Endothelial cell of umbilical vein (primary cell): ENCODE data around the gene MAPKAP1. TPM values are rescaled to one million over a fixed set of nuclear protein-coding genes. Genes with fewer than 3 reads are reported as not detected.

Experiments
- BruUV-seq: library from RNA; stranded (reverse); fragments of 400-500 nt; replicated peaks from 2 replicates; lab custom pipeline; 2021; lab: Mats Ljungman, UMichigan
- CTCF ChIA-PET: fragments of 300-600, 350-600 bp; sonication (Branson Sonifier 250); formaldehyde crosslinking; loops from one replicate; lab custom pipeline; 2021; ENCODE audit warnings: antibody characterized with exemption, inconsistent platforms; lab: Charles Lee
- POLR2A ChIA-PET: fragments of 300-600, 350-600 bp; sonication (Branson Sonifier 250); formaldehyde crosslinking; loops from one replicate; lab custom pipeline; 2021; ENCODE audit warnings: antibody characterized with exemption, inconsistent platforms; lab: Charles Lee
- DNase-seq: peaks from one replicate; pipeline ENCODE4 v3.0.0-alpha.2; 2011; ENCODE audit warnings: low read depth, low spot score
- FAIRE-seq: peaks from 2 replicates; lab custom pipeline; 2011; peaks lifted over from hg19 to GRCh38; lab: Jason Lieb, UNC
- H2AFZ ChIP-seq: 2 replicates; pipeline ENCODE4 v1.6.0; 2012; ENCODE audit warnings: low read depth, low read length, control low read depth, inconsistent platforms
- H3K27ac ChIP-seq: 2 replicates; pipeline ENCODE4 v1.5.1; 2011; ENCODE audit warnings: low read depth, mild to moderate bottlenecking, control low read depth, low read length, moderate library complexity; ENCODE audit not compliant: insufficient read depth
- H3K27me3 ChIP-seq, 2 experiments: 2 replicates each; pipeline versions ENCODE4 v1.6.0 to v1.6.1; 2011; ENCODE audit warnings: low read length in 2 of 2, mixed read lengths in 1 of 2; ENCODE audit not compliant: control insufficient read depth in 2 of 2, insufficient read depth in 2 of 2
- H3K36me3 ChIP-seq, 2 experiments: 2 replicates in 1 of 2; 3 replicates in 1 of 2; pipeline ENCODE4 v1.5.1; 2011; ENCODE audit warnings: low read length in 2 of 2, mild to moderate bottlenecking in 1 of 2, moderate library complexity in 1 of 2; ENCODE audit not compliant: control insufficient read depth in 2 of 2, insufficient read depth in 2 of 2; ENCODE audit errors: extremely low read depth in 1 of 2
- H3K4me1 ChIP-seq: 3 replicates; pipeline ENCODE4 v1.5.1; 2011; ENCODE audit warnings: mild to moderate bottlenecking, low read length; ENCODE audit not compliant: control insufficient read depth, insufficient read depth; ENCODE audit errors: extremely low read depth
- H3K4me2 ChIP-seq: 2 replicates; pipeline ENCODE4 v1.6.1; 2011; ENCODE audit warnings: low read length, control low read depth, mixed read lengths; ENCODE audit not compliant: insufficient read depth
- H3K4me3 ChIP-seq, 3 experiments: fragments of 200-600 bp in 1 of 3; sonication (generic), shearing (Covaris generic) in 1 of 3; replicated peaks in 1 of 3; 2 replicates each; pipeline ENCODE4 v1.5.1; 2011 to 2016; ENCODE audit warnings: control low read depth in 3 of 3, low read length in 3 of 3, mild to moderate bottlenecking in 2 of 3, inconsistent platforms in 1 of 3, low read depth in 1 of 3, moderate library complexity in 1 of 3; ENCODE audit not compliant: insufficient read depth in 1 of 3
- H3K79me2 ChIP-seq: 2 replicates; pipeline ENCODE4 v1.6.0; 2012; ENCODE audit warnings: low read length, inconsistent platforms; ENCODE audit not compliant: control insufficient read depth, insufficient read depth
- H3K9ac ChIP-seq: replicated peaks from 2 replicates; pipeline ENCODE3; 2011; ENCODE audit warnings: low read length, control low read depth; ENCODE audit not compliant: insufficient read depth; ENCODE audit errors: extremely low read depth
- H3K9me1 ChIP-seq: replicated peaks from 3 replicates; pipeline ENCODE4 v1.6.0; 2011; ENCODE audit warnings: mild to moderate bottlenecking, low read length; ENCODE audit not compliant: control insufficient read depth, insufficient read depth; ENCODE audit errors: extremely low read depth
- H3K9me3 ChIP-seq: replicated peaks from 2 replicates; pipeline ENCODE4 v1.5.1; 2012; ENCODE audit warnings: low read length, inconsistent platforms; ENCODE audit not compliant: control insufficient read depth, insufficient read depth
- H4K20me1 ChIP-seq: replicated peaks from 2 replicates; pipeline ENCODE3; 2011; ENCODE audit warnings: mild to moderate bottlenecking, low read length; ENCODE audit not compliant: control insufficient read depth, insufficient read depth; ENCODE audit errors: extremely low read depth
- EZH2 ChIP-seq: IDR thresholded peaks from 2 replicates; pipeline ENCODE4 v1.6.1; 2012; ENCODE audit warnings: borderline replicate concordance, low read depth, mild to moderate bottlenecking, moderate library complexity, low read length, inconsistent platforms; ENCODE audit not compliant: severe bottlenecking
- FOS ChIP-seq: IDR thresholded peaks from 2 replicates; pipeline ENCODE4 v1.6.1; 2011; ENCODE audit warnings: mild to moderate bottlenecking, low read length, moderate library complexity, borderline replicate concordance; ENCODE audit not compliant: insufficient read depth
- GATA2 ChIP-seq: IDR thresholded peaks from 2 replicates; pipeline ENCODE4 v1.7.0; 2011; ENCODE audit warnings: low read depth, mild to moderate bottlenecking, moderate library complexity, mixed read lengths, low read length; ENCODE audit not compliant: insufficient read length, insufficient read depth
- JUN ChIP-seq: IDR thresholded peaks from 2 replicates; pipeline ENCODE4 v1.6.1; 2011; ENCODE audit warnings: borderline replicate concordance, low read depth; ENCODE audit not compliant: insufficient read length, insufficient read depth
- MYC ChIP-seq: IDR thresholded peaks from one replicate; pipeline ENCODE4 v1.6.1; 2011; ENCODE audit warnings: mild to moderate bottlenecking, low read depth, low read length
- POLR2A ChIP-seq: IDR thresholded peaks from 2 replicates; pipeline ENCODE4 v1.6.1; 2012; ENCODE audit warnings: low read depth, mild to moderate bottlenecking, control low read depth, low read length
- POLR2AphosphoS5 ChIP-seq: IDR thresholded peaks from 2 replicates; pipeline ENCODE4 v1.6.1; 2012; ENCODE audit warnings: low read depth, mild to moderate bottlenecking, control low read depth, low read length, moderate library complexity; ENCODE audit not compliant: insufficient read depth
- dilution Hi-C: fragments of 300-500 bp; cut with MboI; formaldehyde crosslinking; loops from one replicate; pipeline ENCODE4 v1.15.0; 2019; ENCODE audit warnings: low sequenced_read_pairs; ENCODE audit not compliant: extremely low pct_ligation_motif_present
- intact Hi-C: fragments of 100-400 bp; cut with micrococcal nuclease; formaldehyde crosslinking; loops from one replicate; pipeline ENCODE4 v1.10.0; 2022
- polyA plus RNA-seq, 4 experiments: library from polyadenylated mRNA; depleted of rRNA in 3 of 4; stranded (reverse) in 3 of 4; unstranded in 1 of 4; fragments of >200 nt; gene quantifications; 2 replicates each; pipeline versions ENCODE4 v1.2.1 to v1.2.3, GENCODE V29; 2011 to 2012; ENCODE audit warnings: missing spikeins in 1 of 4
- total RNA-seq: library from RNA; stranded (reverse); gene quantifications from 2 replicates; pipeline ENCODE4 v1.2.3, GENCODE V29; 2021
- TF ChIP-seq, protein P1 (sequence below), 2 donors: IDR thresholded peaks; 1 replicate in 1 of 2; 2 replicates in 1 of 2; pipeline ENCODE4 v1.5.1; 2011; ENCODE audit warnings: low read length in 2 of 2, mild to moderate bottlenecking in 2 of 2, moderate library complexity in 2 of 2, control low read depth in 1 of 2, inconsistent platforms in 1 of 2, low read depth in 1 of 2; ENCODE audit not compliant: insufficient read depth in 1 of 2; ENCODE audit errors: extremely low read depth in 1 of 2
- TF ChIP-seq, protein P2 (sequence below): IDR thresholded peaks from 2 replicates; pipeline ENCODE4 v1.6.1; 2011; ENCODE audit not compliant: insufficient read depth, insufficient read length

MAPKAP1 gene
- total and polyA plus RNA-seq, 2 donors (not counting 3 experiments of a cell fraction or from before 2014, with no cell fraction given): 61.9 to 99.1 TPM

DNA sequence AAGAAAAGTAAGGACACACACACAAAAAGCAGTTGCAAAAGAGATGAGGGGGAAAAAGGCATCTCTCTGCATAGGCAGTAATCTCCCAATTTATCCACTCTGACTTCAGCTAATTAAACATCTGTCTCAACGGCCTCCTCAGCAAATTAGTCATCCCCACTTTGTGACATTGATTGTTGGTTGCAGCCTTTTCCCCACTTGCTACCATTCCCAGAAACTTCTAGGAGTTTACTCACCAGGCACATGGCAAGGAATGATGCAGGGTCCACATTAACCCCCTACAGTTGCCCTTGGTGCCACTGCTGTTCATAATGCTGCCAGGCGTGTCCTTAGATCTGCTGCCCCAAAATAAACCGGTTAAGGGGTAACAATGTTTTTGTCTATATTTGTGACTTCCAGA is 174.6 kb downstream of the MAPKAP1 start:
- FAIRE-seq: no peak
- TF ChIP-seq POLR2A (no peak), FOS (no peak), MYC (no peak), GATA2 (no peak), JUN (no peak), POLR2AphosphoS5 (no peak), EZH2 (no peak)
- TF ChIP-seq, protein P1, sequence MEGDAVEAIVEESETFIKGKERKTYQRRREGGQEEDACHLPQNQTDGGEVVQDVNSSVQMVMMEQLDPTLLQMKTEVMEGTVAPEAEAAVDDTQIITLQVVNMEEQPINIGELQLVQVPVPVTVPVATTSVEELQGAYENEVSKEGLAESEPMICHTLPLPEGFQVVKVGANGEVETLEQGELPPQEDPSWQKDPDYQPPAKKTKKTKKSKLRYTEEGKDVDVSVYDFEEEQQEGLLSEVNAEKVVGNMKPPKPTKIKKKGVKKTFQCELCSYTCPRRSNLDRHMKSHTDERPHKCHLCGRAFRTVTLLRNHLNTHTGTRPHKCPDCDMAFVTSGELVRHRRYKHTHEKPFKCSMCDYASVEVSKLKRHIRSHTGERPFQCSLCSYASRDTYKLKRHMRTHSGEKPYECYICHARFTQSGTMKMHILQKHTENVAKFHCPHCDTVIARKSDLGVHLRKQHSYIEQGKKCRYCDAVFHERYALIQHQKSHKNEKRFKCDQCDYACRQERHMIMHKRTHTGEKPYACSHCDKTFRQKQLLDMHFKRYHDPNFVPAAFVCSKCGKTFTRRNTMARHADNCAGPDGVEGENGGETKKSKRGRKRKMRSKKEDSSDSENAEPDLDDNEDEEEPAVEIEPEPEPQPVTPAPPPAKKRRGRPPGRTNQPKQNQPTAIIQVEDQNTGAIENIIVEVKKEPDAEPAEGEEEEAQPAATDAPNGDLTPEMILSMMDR (IDR thresholded peaks at IDR 0.05; ENCODE audit: extremely low read depth in 1 of 2, insufficient read depth in 1 of 2, low read depth in 1 of 2, low read length in 2 of 2): no peak
- TF ChIP-seq, protein P2, sequence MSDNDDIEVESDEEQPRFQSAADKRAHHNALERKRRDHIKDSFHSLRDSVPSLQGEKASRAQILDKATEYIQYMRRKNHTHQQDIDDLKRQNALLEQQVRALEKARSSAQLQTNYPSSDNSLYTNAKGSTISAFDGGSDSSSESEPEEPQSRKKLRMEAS: no peak
- Histone ChIP-seq H3K79me2 (no peaks in the 10 kb centered on the region), H3K27ac (no peak overlapping the region), H3K4me1 (no peaks in the 10 kb centered on the region), H3K4me2 (no peak overlapping the region), H3K9me1 (no peaks in the 10 kb centered on the region), H2AFZ (no peak overlapping the region), H3K9ac (no peak overlapping the region), H3K4me3 (no peak overlapping the region), H3K27me3 (no peaks in the 10 kb centered on the region), H3K9me3 (no peaks in the 10 kb centered on the region), H4K20me1 (no peaks in the 10 kb centered on the region), H3K36me3 (no peaks in the 10 kb centered on the region)
- no TSS peak for BruUV-seq
- intact Hi-C loops (no loop called here), dilution Hi-C loops (no loop called here)
- POLR2A ChIA-PET: no interaction called here
- no peak for DNase-seq
- CTCF ChIA-PET: interaction anchor here (0.8 to 1.5 kb wide), 4 partner anchors 10 to 37 kb away, joined by 3 to 4 read pairs (median 3); no protein-coding TSS in a partner anchor
